HepG2 (cell line): Measurements from ENCODE around the gene LSS. TPM values are rescaled to one million over a fixed set of nuclear protein-coding genes. Genes with fewer than 3 reads are reported as not detected.

ENCODE experiments used
- ARNT ChIP-seq: fragments of 450-650 bp; IDR thresholded peaks from 2 replicates; pipeline ENCODE4 v1.6.1; 2017
- BRF2 ChIP-seq: sonication (generic); formaldehyde crosslinking; IDR thresholded peaks from 2 replicates; pipeline ENCODE4 v1.8.1; 2022; ENCODE audit warnings: mild to moderate bottlenecking, missing genetic modification reagents
- DNMT3B ChIP-seq: conservative IDR thresholded peaks from 2 replicates; pipeline ENCODE4 v1.6.1; 2016; ENCODE audit warnings: missing biosample characterization, control low read depth
- DPF2 ChIP-seq: sonication (generic); formaldehyde crosslinking; IDR thresholded peaks from 2 replicates; pipeline ENCODE4 v1.4.0; 2020; ENCODE audit warnings: mild to moderate bottlenecking, low read depth, missing genetic modification reagents, borderline replicate concordance
- DR1 ChIP-seq: sonication (generic); formaldehyde crosslinking; IDR thresholded peaks from 2 replicates; pipeline ENCODE4 v1.8.0; 2021; ENCODE audit warnings: mild to moderate bottlenecking, missing genetic modification reagents, inconsistent platforms
- GATA4 ChIP-seq: sonication (generic); IDR thresholded peaks from 2 replicates; pipeline ENCODE4 v1.6.1; 2016; ENCODE audit warnings: antibody characterized with exemption, low read depth, borderline replicate concordance
- HNF1B ChIP-seq: sonication (generic); formaldehyde crosslinking; IDR thresholded peaks from 2 replicates; pipeline ENCODE4 v1.5.1; 2020; ENCODE audit warnings: mild to moderate bottlenecking, moderate library complexity, missing genetic modification reagents
- JUNB ChIP-seq: sonication (generic); formaldehyde crosslinking; IDR thresholded peaks from 2 replicates; pipeline ENCODE4 v1.8.0; 2022; ENCODE audit warnings: missing genetic modification reagents, mild to moderate bottlenecking, borderline replicate concordance
- KAT7 ChIP-seq: IDR thresholded peaks from 2 replicates; pipeline ENCODE4 v1.6.1; 2018; ENCODE audit warnings: borderline replicate concordance, missing compliant biosample characterization
- NAIF1 ChIP-seq: sonication (generic); formaldehyde crosslinking; IDR thresholded peaks from 2 replicates; pipeline ENCODE4 v1.5.0; 2020; ENCODE audit warnings: mild to moderate bottlenecking, missing genetic modification reagents, borderline replicate concordance
- NFKB2 ChIP-seq: sonication (generic); formaldehyde crosslinking; IDR thresholded peaks from 2 replicates; pipeline ENCODE4 v1.4.0; 2020; ENCODE audit warnings: missing genetic modification reagents, borderline replicate concordance
- PLSCR1 ChIP-seq: sonication (generic); formaldehyde crosslinking; IDR thresholded peaks from 2 replicates; pipeline ENCODE4 v1.5.0; 2020; ENCODE audit warnings: missing genetic modification reagents, mild to moderate bottlenecking, borderline replicate concordance
- TBX2 ChIP-seq: sonication (generic); formaldehyde crosslinking; IDR thresholded peaks from 2 replicates; pipeline ENCODE4 v1.5.0; 2020; ENCODE audit warnings: missing genetic modification reagents, mild to moderate bottlenecking, borderline replicate concordance
- THAP7 ChIP-seq: sonication (generic); formaldehyde crosslinking; IDR thresholded peaks from 2 replicates; pipeline ENCODE4 v1.8.1; 2023; ENCODE audit warnings: mild to moderate bottlenecking, missing genetic modification reagents
- WIZ ChIP-seq: sonication (generic); formaldehyde crosslinking; IDR thresholded peaks from 2 replicates; pipeline ENCODE4 v1.5.1; 2020; ENCODE audit warnings: mild to moderate bottlenecking, missing genetic modification reagents
- ZFAT ChIP-seq: sonication (generic); formaldehyde crosslinking; conservative IDR thresholded peaks from 2 replicates; pipeline ENCODE4 v1.8.1; 2023; ENCODE audit warnings: missing genetic modification reagents, inconsistent platforms
- ZNF138 ChIP-seq: sonication (generic); formaldehyde crosslinking; IDR thresholded peaks from 2 replicates; pipeline ENCODE4 v1.5.0; 2020; ENCODE audit warnings: mild to moderate bottlenecking, low read depth, missing genetic modification reagents
- ZNF329 ChIP-seq: sonication (generic); formaldehyde crosslinking; IDR thresholded peaks from 2 replicates; pipeline ENCODE4 v1.9.0; 2021; ENCODE audit warnings: low read depth, mild to moderate bottlenecking, missing genetic modification reagents
- ZNF567 ChIP-seq: sonication (generic); formaldehyde crosslinking; IDR thresholded peaks from 2 replicates; pipeline ENCODE4 v1.8.1; 2023; ENCODE audit warnings: mild to moderate bottlenecking, missing genetic modification reagents, borderline replicate concordance
- ZNF710 ChIP-seq: sonication (generic); formaldehyde crosslinking; IDR thresholded peaks from 2 replicates; pipeline ENCODE4 v1.5.0; 2020; ENCODE audit warnings: mild to moderate bottlenecking, missing genetic modification reagents, borderline replicate concordance
- ZNF740 ChIP-seq: sonication (generic); formaldehyde crosslinking; IDR thresholded peaks from 2 replicates; pipeline ENCODE4 v1.4.0; 2020; ENCODE audit warnings: missing genetic modification reagents
- ZNF746 ChIP-seq: sonication (generic); formaldehyde crosslinking; IDR thresholded peaks from 2 replicates; pipeline ENCODE4 v1.8.0; 2022; ENCODE audit warnings: mild to moderate bottlenecking, missing genetic modification reagents
- polyA plus RNA-seq, 8 experiments: library from polyadenylated mRNA; depleted of rRNA in 3 of 8; stranded (reverse) in 7 of 8; unstranded in 1 of 8; fragments of >200 nt; fragmentation: Illumina TruSeq in 4 of 8; extraction: Trizol in 4 of 8; gene quantifications; 2 replicates each; pipeline versions ENCODE4 v1.2.1 to v1.2.3, GENCODE V29; 2011 to 2016; ENCODE audit warnings: low read depth in 4 of 8, missing spikeins in 1 of 8, mixed read lengths in 1 of 8; ENCODE audit not compliant: insufficient read depth in 1 of 8
- total RNA-seq, 5 experiments: library from RNA; depleted of rRNA; stranded (reverse); fragments of >200 nt; fragmentation: Illumina TruSeq; extraction: Trizol; gene quantifications; 2 replicates each; pipeline ENCODE4 v1.2.3, GENCODE V29; 2016; ENCODE audit warnings: low read depth in 1 of 5

Gene LSS
- total and polyA plus RNA-seq, 2 of the 13 experiments (the other 11 are each of a cell fraction or from before 2014, with no cell fraction given) = 72.6 to 113 TPM

GRCh38 chr21:46153247-46154154 is 75.1 kb downstream of the LSS start (continued):
- no peak for TF ChIP-seq DR1 (CRISPR knock-in tag)
- TF ChIP-seq DNMT3B = no peak
- no peak; the same call in 1 of the 2 replicates for TF ChIP-seq KAT7 (CRISPR knock-in tag)
- peak; percentile 84; the same call in 1 of the 2 replicates for TF ChIP-seq TBX2 (CRISPR knock-in tag)
- TF ChIP-seq ZNF567 (CRISPR knock-in tag) = no peak
- TF ChIP-seq ZNF740 (CRISPR knock-in tag) = no peak
- no peak for TF ChIP-seq JUNB (CRISPR knock-in tag)
- TF ChIP-seq NAIF1 (CRISPR knock-in tag) = no peak
- no peak for TF ChIP-seq THAP7
- TF ChIP-seq DPF2 (CRISPR knock-in tag) = peak; percentile 82
- peak; percentile 82; the same call in 1 of the 2 replicates for TF ChIP-seq NFKB2 (CRISPR knock-in tag)
- TF ChIP-seq ZNF329 (CRISPR knock-in tag) = no peak
- TF ChIP-seq ZFAT = no peak
- no peak for TF ChIP-seq ARNT
- no peak for TF ChIP-seq WIZ (CRISPR knock-in tag)
- TF ChIP-seq PLSCR1 (CRISPR knock-in tag) = no peak
- TF ChIP-seq ZNF138 (CRISPR knock-in tag) = no peak
- no peak for TF ChIP-seq BRF2
- TF ChIP-seq GATA4 = no peak
- TF ChIP-seq ZNF710 (CRISPR knock-in tag) = peak; percentile 47; the same call in 1 of the 2 replicates
- no peak for TF ChIP-seq HNF1B (CRISPR knock-in tag)
- 0 out of 2 replicates have a peak, but pooled peaks have one; percentile 10 for TF ChIP-seq ZNF746 (CRISPR knock-in tag)
